Limb (tissue), 2 donors: ENCODE results near the gene CHD5.
"Not testable (repeated sequence)": the region's sequence is repeated elsewhere in the genome, so short reads cannot be mapped to it uniquely, and the experiment has no call there.

ENCODE experiments used
- DNase-seq, 2 donors: peaks; one replicate each; pipeline ENCODE4 v3.0.0-alpha.2; 2016; ENCODE audit errors: extremely low spot score in 2 of 2

Gene CHD5

GRCh38 chr1:6087377-6087772 lies 92.7 kb downstream of the CHD5 start:
- no peak for DNase-seq

- no peak for DNase-seq
Measured at GRCh38 chr1:6086762-6087376, 93.3 kb downstream of the CHD5 start.

- no peak for DNase-seq
Measured at GRCh38 chr1:6086358-6086757, 93.8 kb downstream of the CHD5 start.

GRCh38 chr1:6085666-6086065 lies 94.5 kb downstream of the CHD5 start:
- no peak for DNase-seq

- no peak for DNase-seq
Measured at GRCh38 chr1:6084781-6085495, 95.2 kb downstream of the CHD5 start.

- DNase-seq = no peak
Measured at GRCh38 chr1:6083801-6084446, 96.2 kb downstream of the CHD5 start.

GRCh38 chr1:6083385-6083784 lies 96.7 kb downstream of the CHD5 start:
- DNase-seq = no peak

GRCh38 chr1:6082430-6082971 lies 97.6 kb downstream of the CHD5 start:
- DNase-seq = peak in 1 of 2 donors; percentile 27

- no peak for DNase-seq
Measured at GRCh38 chr1:6081901-6082300, 98.2 kb downstream of the CHD5 start.

GRCh38 chr1:6080469-6080868 lies 99.7 kb downstream of the CHD5 start:
- DNase-seq = peak in 1 of 2 donors; percentile 30

- DNase-seq = no peak
Measured at GRCh38 chr1:6077919-6078318, 102.2 kb downstream of the CHD5 start.

GRCh38 chr1:6077506-6077905 lies 102.6 kb downstream of the CHD5 start:
- no peak for DNase-seq

GRCh38 chr1:6077061-6077460 lies 103.1 kb downstream of the CHD5 start:
- DNase-seq = not testable (repeated sequence)

GRCh38 chr1:6075748-6076147 lies 104.4 kb downstream of the CHD5 start:
- DNase-seq = no peak

- no peak for DNase-seq
Measured at GRCh38 chr1:6074192-6074901, 105.8 kb downstream of the CHD5 start.

- DNase-seq = no peak
Measured at GRCh38 chr1:6073480-6074053, 106.6 kb downstream of the CHD5 start.

GRCh38 chr1:6072774-6073479 lies 107.2 kb downstream of the CHD5 start:
- DNase-seq = no peak

GRCh38 chr1:6071219-6071618 lies 108.9 kb downstream of the CHD5 start:
- DNase-seq = no peak

- no peak for DNase-seq
Measured at GRCh38 chr1:6070450-6070974, 109.6 kb downstream of the CHD5 start.

- no peak for DNase-seq
Measured at GRCh38 chr1:6069573-6069972, 110.5 kb downstream of the CHD5 start.

GRCh38 chr1:6068932-6069331 lies 111.2 kb downstream of the CHD5 start:
- DNase-seq = no peak
